Psoas muscle (tissue), 8 donors: Measurements from ENCODE around the gene UMODL1. TPM values are rescaled to one million over a fixed set of nuclear protein-coding genes. Genes with fewer than 3 reads are reported as not detected.

Experiments used
- ATAC-seq, 4 donors: fragments of 200-7000 bp; cut with Tn5 transposase; one replicate each; pipeline ENCODE4 v1.9.1; 2020; ENCODE audit warnings: moderate library complexity in 3 of 4, mild to moderate bottlenecking in 2 of 4
- DNase-seq, 2 donors: peaks; one replicate each; pipeline ENCODE4 v3.0.0-alpha.2; 2020
- H3K27ac ChIP-seq: fragments of 200-600 bp; one replicate; pipeline ENCODE4 v1.8.0; 2022
- H3K27me3 ChIP-seq, 3 donors: fragments of 200-600 bp in 1 of 3; one replicate each; pipeline versions ENCODE4 v1.6.1 to v1.8.0; 2013 to 2022; ENCODE audit warnings: low read length in 2 of 3, mild to moderate bottlenecking in 2 of 3, moderate library complexity in 1 of 3; ENCODE audit not compliant: insufficient read depth in 3 of 3
- H3K36me3 ChIP-seq, 2 donors: fragments of 200-600 bp in 1 of 2; one replicate each; pipeline versions ENCODE4 v1.6.1 to v1.8.0; 2013 to 2022; ENCODE audit warnings: low read depth in 1 of 2, mild to moderate bottlenecking in 1 of 2, moderate library complexity in 1 of 2; ENCODE audit not compliant: insufficient read depth in 1 of 2
- H3K4me1 ChIP-seq: fragments of 200-600 bp; one replicate; pipeline ENCODE4 v1.8.0; 2022
- H3K4me3 ChIP-seq: fragments of 200-600 bp; one replicate; pipeline ENCODE4 v1.8.0; 2022; ENCODE audit warnings: mild to moderate bottlenecking
- H3K9me3 ChIP-seq: fragments of 200-600 bp; one replicate; pipeline ENCODE4 v1.8.0; 2022
- WGBS, 3 donors: extraction: QIAGEN DNeasy Blood & Tissue Kit; methylation state at CpG; one replicate each; pipeline versions ENCODE4 v1.1.6 to v1.1.7; 2013; 5-methylcytosine and 5-hydroxymethylcytosine counted together
- intact Hi-C, 2 donors: fragments of 100-400 bp; cut with DNase I; formaldehyde crosslinking; loops; one replicate each; pipeline versions ENCODE4 v1.11.0 to v1.14.2; 2022
- polyA plus RNA-seq, 3 donors: library from polyadenylated mRNA; stranded (reverse); fragments of 200-250 nt; gene quantifications; one replicate each; pipeline ENCODE4 v1.2.3, GENCODE V29; 2013
- total RNA-seq, 4 donors: library from RNA; stranded (reverse); fragmentation: NEBNext Ultra II Directional in 2 of 4; extraction: Animal tissue kit (Norgen Biotek cat#: 25700) in 2 of 4; gene quantifications; one replicate each; pipeline versions ENCODE4 v1.2.1 to v1.2.4, GENCODE V29; 2021 to 2023
- TF ChIP-seq, protein P1 (sequence below): fragments of 200-600 bp; IDR thresholded peaks from one replicate; pipeline ENCODE4 v1.8.0; 2022; ENCODE audit warnings: antibody characterized with exemption
- donor health status: healthy with polysubstance abuse.
- donor health status: DM: no; HTN: no; CAD: no; lungs with moderate emphysema.
- donor health status: Bipolar disorder and iron deficiency.
- donor health status: healthy.
- donor health status: DM: yes; HTN: yes; CAD: no.
- donor health status: DM: no; HTN: no; CAD: no.
- donor health status: DM: no; HTN: no; CAD: no.
- donor health status: DM: yes; HTN: yes; CAD: no.

Gene UMODL1
- total and polyA plus RNA-seq, 7 donors, result not detected

DNA sequence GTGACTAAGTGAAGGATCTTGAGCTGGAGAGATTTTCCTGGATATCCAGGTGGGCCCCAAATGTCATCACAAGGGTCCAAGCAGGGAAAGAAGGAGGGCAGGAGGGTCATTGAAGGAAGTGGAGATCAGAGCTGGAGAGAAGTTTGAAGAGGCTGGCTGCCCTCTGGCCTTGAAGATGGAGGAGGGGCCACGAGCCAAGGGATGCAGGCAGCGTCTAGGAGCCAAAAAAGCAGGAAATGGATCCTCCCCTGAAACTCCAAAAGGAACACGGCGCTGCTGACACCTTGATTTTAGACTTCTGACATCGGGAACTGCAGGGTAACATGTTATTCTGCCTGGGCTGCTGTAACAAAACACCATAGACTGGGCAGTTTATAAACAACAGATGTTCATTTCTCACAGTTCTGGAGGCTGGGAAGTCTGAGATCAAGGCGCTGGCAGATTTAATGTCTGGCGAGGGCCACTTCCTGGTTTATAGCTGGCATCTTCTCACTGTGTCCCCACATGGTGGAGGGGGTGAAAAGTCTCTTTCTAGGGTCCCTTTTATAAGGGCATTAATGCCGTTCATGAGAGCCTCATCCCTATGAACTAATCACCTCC lies 32.2 kb upstream of the UMODL1 start:
- peak in 1 of 4 donors; percentile 5 for ATAC-seq
- no peak overlapping the region for H3K4me3 ChIP-seq
- H3K27me3 ChIP-seq, result peaks cover 0 to 4% (median 3%) of the 10 kb centered on the region in 3 donors
- H3K4me1 ChIP-seq, result no peaks in the 10 kb centered on the region
- 39 to 55% (median 44%) methylated on average over 8 of the region's 8 CpGs for WGBS, 3 donors
- TF ChIP-seq, protein P1, sequence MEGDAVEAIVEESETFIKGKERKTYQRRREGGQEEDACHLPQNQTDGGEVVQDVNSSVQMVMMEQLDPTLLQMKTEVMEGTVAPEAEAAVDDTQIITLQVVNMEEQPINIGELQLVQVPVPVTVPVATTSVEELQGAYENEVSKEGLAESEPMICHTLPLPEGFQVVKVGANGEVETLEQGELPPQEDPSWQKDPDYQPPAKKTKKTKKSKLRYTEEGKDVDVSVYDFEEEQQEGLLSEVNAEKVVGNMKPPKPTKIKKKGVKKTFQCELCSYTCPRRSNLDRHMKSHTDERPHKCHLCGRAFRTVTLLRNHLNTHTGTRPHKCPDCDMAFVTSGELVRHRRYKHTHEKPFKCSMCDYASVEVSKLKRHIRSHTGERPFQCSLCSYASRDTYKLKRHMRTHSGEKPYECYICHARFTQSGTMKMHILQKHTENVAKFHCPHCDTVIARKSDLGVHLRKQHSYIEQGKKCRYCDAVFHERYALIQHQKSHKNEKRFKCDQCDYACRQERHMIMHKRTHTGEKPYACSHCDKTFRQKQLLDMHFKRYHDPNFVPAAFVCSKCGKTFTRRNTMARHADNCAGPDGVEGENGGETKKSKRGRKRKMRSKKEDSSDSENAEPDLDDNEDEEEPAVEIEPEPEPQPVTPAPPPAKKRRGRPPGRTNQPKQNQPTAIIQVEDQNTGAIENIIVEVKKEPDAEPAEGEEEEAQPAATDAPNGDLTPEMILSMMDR, result no peak
- no peaks in the 10 kb centered on the region for H3K9me3 ChIP-seq
- no peak for DNase-seq
- intact Hi-C loops, result no loop called here
- no peaks in the 10 kb centered on the region for H3K36me3 ChIP-seq
- no peak overlapping the region for H3K27ac ChIP-seq

DNA sequence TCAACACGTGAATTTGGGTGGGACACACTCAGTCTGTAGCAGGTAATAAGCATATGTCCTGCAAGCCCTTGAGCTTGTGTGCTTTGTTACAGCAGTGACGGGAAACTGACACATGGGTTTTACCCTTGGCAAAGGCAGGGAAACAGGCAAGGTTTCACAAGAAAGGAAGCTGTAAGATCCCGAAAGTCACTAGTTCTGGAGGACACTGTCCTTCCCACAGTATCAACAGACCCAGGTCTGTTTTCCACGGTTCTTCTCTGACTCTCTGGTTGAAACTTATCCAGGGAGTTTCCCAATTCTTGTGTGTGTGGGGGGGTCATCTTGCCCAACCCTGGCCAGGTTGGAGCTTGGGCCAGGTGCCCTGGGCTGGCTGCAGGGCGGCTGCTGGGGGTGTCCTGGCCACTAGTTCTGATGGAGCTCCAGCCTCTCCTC lies 31.6 kb upstream of the UMODL1 start:
- ATAC-seq (peak in 3 of 4 donors; percentile 50 to 72 (median 62)), DNase-seq (no peak)
- Histone ChIP-seq H3K4me3 (no peak overlapping the region), H3K27ac (peak overlapping the region; percentile 16), H3K27me3 (peaks cover 0 to 4% (median 3%) of the 10 kb centered on the region in 3 donors), H3K4me1 (no peaks in the 10 kb centered on the region), H3K36me3 (no peaks in the 10 kb centered on the region), H3K9me3 (no peaks in the 10 kb centered on the region)
- TF ChIP-seq, protein P1, result no peak
- WGBS, 3 donors, result 19 to 37% (median 27%) methylated on average over 5 of the region's 5 CpGs
- intact Hi-C loops, result no loop called here

DNA sequence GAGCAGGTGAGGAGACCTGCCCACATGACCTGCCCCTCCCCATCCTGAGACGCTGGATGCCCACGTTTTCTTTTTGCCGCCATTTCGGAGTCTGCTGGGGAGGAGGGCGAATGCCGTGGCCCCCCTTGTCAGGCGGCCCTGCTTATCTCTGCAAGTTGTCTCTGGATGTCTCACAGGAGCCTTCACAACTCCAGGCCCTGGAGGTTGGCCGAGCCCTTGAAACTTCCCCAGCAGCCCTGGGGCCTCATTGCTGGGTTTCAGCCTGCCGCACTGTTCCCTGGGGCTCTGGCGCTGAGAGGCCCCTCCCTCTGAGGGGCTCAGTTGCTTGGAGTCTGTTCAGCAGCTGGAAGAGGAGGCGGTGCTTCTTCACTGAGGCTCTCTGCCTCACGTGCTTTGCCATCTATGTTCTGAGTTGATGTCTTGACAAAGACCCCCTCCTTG lies 31.2 kb upstream of the UMODL1 start:
- 42 to 56% (median 44%) methylated on average over 12 of the region's 12 CpGs for WGBS, 3 donors
- peak overlapping the region; percentile 16 for H3K27ac ChIP-seq
- H3K4me3 ChIP-seq, result no peak overlapping the region
- peak in 2 of 4 donors; percentile 40 to 47 for ATAC-seq
- H3K36me3 ChIP-seq, result no peaks in the 10 kb centered on the region
- H3K4me1 ChIP-seq, result no peaks in the 10 kb centered on the region
- intact Hi-C loops, result no loop called here
- DNase-seq, result peak in 1 of 2 donors; percentile 44
- no peaks in the 10 kb centered on the region for H3K9me3 ChIP-seq
- peaks cover 0 to 4% (median 3%) of the 10 kb centered on the region in 3 donors for H3K27me3 ChIP-seq
- TF ChIP-seq, protein P1, result no peak

DNA sequence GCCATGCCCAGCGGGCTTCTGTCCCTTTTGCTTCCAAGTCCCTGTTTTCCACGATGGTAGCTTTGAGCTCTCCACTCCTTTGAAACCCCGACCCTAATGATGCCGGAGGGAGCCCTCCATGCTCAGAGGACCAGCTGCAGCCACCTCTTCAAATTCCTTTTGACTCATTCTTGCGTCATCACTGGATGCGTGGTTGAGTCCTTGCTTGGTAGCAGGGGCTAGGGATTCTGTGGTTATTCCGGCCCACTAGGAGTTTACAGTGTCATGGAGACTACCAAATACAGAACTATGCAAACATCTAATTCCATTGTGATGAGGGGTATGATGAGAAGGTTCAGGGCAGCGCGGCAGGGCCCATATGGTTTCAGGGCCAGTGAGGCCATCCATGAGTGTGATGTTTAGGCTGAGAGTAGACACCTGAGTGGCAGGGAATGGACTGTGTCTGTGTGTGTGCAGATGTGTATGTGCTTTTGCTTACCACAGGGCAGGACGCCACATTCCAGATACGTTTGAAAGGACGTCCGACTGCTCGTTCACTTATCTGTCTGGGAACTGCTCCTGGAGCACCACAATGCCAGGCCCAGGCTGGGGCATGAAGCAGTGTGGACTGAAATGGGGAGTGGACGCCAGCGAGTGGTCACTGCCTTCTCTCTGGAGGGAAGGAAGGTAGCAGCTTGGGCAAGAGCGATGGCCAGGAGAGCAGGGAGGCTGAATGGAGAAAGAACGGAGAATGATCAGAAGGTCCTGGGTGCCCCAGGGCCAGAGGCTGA lies 30.5 kb upstream of the UMODL1 start:
- Histone ChIP-seq H3K36me3 (no peaks in the 10 kb centered on the region), H3K4me1 (no peaks in the 10 kb centered on the region), H3K27me3 (peaks cover 0 to 4% (median 3%) of the 10 kb centered on the region in 3 donors), H3K9me3 (no peaks in the 10 kb centered on the region), H3K27ac (peak overlapping the region; percentile 16), H3K4me3 (no peak overlapping the region)
- DNase-seq (peak in 1 of 2 donors; percentile 42), ATAC-seq (peak; percentile 32 to 67 (median 49))
- intact Hi-C loops, result no loop called here
- TF ChIP-seq, protein P1, result no peak
- WGBS, 3 donors, result 73 to 80% (median 76%) methylated on average over 18 of the region's 18 CpGs
